IMR-90 (cell line): ENCODE data around the gene ENOX1. TPM values are rescaled to one million over a fixed set of nuclear protein-coding genes. Genes with fewer than 3 reads are reported as not detected.

ENCODE experiments used
- ATAC-seq: fragments of 200-7000 bp; cut with Tn5 transposase; 2 replicates; pipeline ENCODE4 v1.9.1; 2020; ENCODE audit warnings: low read depth, mild to moderate bottlenecking, moderate library complexity
- BruUV-seq: library from RNA; stranded (reverse); fragments of 400-500 nt; replicated peaks from 2 replicates; lab custom pipeline; 2021; lab: Mats Ljungman, UMichigan
- CTCF ChIA-PET: fragments of 300-600 bp; formaldehyde crosslinking; extraction: SDS; loops from one replicate; lab custom pipeline; 2021; ENCODE audit warnings: antibody characterized with exemption; lab: Yijun Ruan, JAX
- POLR2A ChIA-PET: fragments of 300-600 bp; sonication (Branson Sonifier 250); formaldehyde crosslinking; loops from one replicate; lab custom pipeline; 2022; ENCODE audit warnings: antibody characterized with exemption; ENCODE audit not compliant: unreplicated experiment; lab: Charles Lee
- DNase-seq: peaks from one replicate; pipeline ENCODE4 v3.0.0; 2013
- H2AFZ ChIP-seq: replicated peaks from 2 replicates; pipeline ENCODE3; 2013; ENCODE audit warnings: low read length, mild to moderate bottlenecking; ENCODE audit not compliant: poor library complexity
- H2AK5ac ChIP-seq: 2 replicates; pipeline ENCODE4 v1.6.1; 2013; ENCODE audit warnings: low read depth, low read length, inconsistent platforms
- H2AK9ac ChIP-seq: replicated peaks from 2 replicates; pipeline ENCODE3; 2013; ENCODE audit warnings: mild to moderate bottlenecking, low read depth, low read length, moderate library complexity; ENCODE audit not compliant: poor library complexity
- H2BK120ac ChIP-seq: 2 replicates; pipeline ENCODE4 v1.6.1; 2013; ENCODE audit warnings: low read depth, low read length, inconsistent platforms
- H2BK15ac ChIP-seq: 3 replicates; pipeline ENCODE4 v1.6.1; 2013; ENCODE audit warnings: low read depth, low read length, inconsistent platforms
- H2BK20ac ChIP-seq: 2 replicates; pipeline ENCODE4 v1.6.1; 2013; ENCODE audit warnings: low read depth, mild to moderate bottlenecking, inconsistent platforms, low read length, moderate library complexity
- H2BK5ac ChIP-seq: 2 replicates; pipeline ENCODE4 v1.6.1; 2013; ENCODE audit warnings: mild to moderate bottlenecking, low read depth, low read length, inconsistent platforms; ENCODE audit not compliant: poor library complexity, severe bottlenecking
- H3K14ac ChIP-seq: replicated peaks from 2 replicates; pipeline ENCODE4 v1.6.1; 2013; ENCODE audit warnings: low read depth, low read length, inconsistent platforms
- H3K18ac ChIP-seq: 2 replicates; pipeline ENCODE4 v1.6.1; 2013; ENCODE audit warnings: low read depth, low read length, control low read depth
- H3K23ac ChIP-seq: 2 replicates; pipeline ENCODE4 v1.6.1; 2013; ENCODE audit warnings: low read depth, low read length, inconsistent platforms
- H3K27ac ChIP-seq: 2 replicates; pipeline ENCODE4 v1.5.1; 2013; ENCODE audit warnings: mild to moderate bottlenecking, control low read depth, low read length; ENCODE audit not compliant: insufficient read depth
- H3K27me3 ChIP-seq: 2 replicates; pipeline ENCODE4 v1.6.1; 2013; ENCODE audit warnings: low read length; ENCODE audit not compliant: control insufficient read depth, insufficient read depth
- H3K36me3 ChIP-seq: 2 replicates; pipeline ENCODE4 v1.6.1; 2013; ENCODE audit warnings: low read length, mixed read lengths; ENCODE audit not compliant: control insufficient read depth, insufficient read depth
- H3K4ac ChIP-seq: 2 replicates; pipeline ENCODE4 v1.6.1; 2013; ENCODE audit warnings: low read depth, low read length, inconsistent platforms
- H3K4me1 ChIP-seq: 2 replicates; pipeline ENCODE4 v1.6.1; 2013; ENCODE audit warnings: low read length, mixed read lengths; ENCODE audit not compliant: control insufficient read depth, insufficient read depth
- H3K4me2 ChIP-seq: 2 replicates; pipeline ENCODE4 v1.6.1; 2013; ENCODE audit warnings: low read depth, mild to moderate bottlenecking, control low read depth, low read length, moderate library complexity
- H3K4me3 ChIP-seq: 2 replicates; pipeline ENCODE4 v1.5.1; 2013; ENCODE audit warnings: low read depth, mild to moderate bottlenecking, control low read depth, low read length, moderate library complexity; ENCODE audit not compliant: insufficient read depth
- H3K56ac ChIP-seq: 2 replicates; pipeline ENCODE4 v1.6.1; 2013; ENCODE audit warnings: low read length, inconsistent platforms; ENCODE audit not compliant: insufficient read depth; ENCODE audit errors: extremely low read depth
- H3K79me1 ChIP-seq, 2 experiments: 2 replicates each; pipeline ENCODE4 v1.6.1; 2013; ENCODE audit warnings: low read length in 2 of 2, inconsistent platforms in 1 of 2, low read depth in 1 of 2
- H3K9ac ChIP-seq: 2 replicates; pipeline ENCODE4 v1.6.1; 2013; ENCODE audit warnings: low read depth, low read length, control low read depth
- H3K9me1 ChIP-seq: 2 replicates; pipeline ENCODE4 v1.6.1; 2013; ENCODE audit warnings: low read length, inconsistent platforms; ENCODE audit not compliant: insufficient read depth
- H3K9me3 ChIP-seq: 2 replicates; pipeline ENCODE4 v1.6.1; 2013; ENCODE audit warnings: low read length; ENCODE audit not compliant: control insufficient read depth, insufficient read depth
- H4K20me1 ChIP-seq: 2 replicates; pipeline ENCODE4 v1.6.1; 2013; ENCODE audit warnings: low read length, inconsistent platforms; ENCODE audit not compliant: insufficient read depth
- H4K5ac ChIP-seq: 2 replicates; pipeline ENCODE4 v1.6.1; 2013; ENCODE audit warnings: mild to moderate bottlenecking, low read depth, low read length, control low read depth
- H4K8ac ChIP-seq, 2 experiments: 2 replicates each; pipeline ENCODE4 v1.6.1; 2013; ENCODE audit warnings: low read depth in 2 of 2, low read length in 2 of 2, control low read depth in 1 of 2, inconsistent platforms in 1 of 2
- H4K91ac ChIP-seq: 2 replicates; pipeline ENCODE4 v1.6.1; 2013; ENCODE audit warnings: low read depth, low read length, inconsistent platforms; ENCODE audit not compliant: insufficient read depth
- CEBPB ChIP-seq: IDR thresholded peaks from 2 replicates; pipeline ENCODE4 v1.6.1; 2012; ENCODE audit warnings: low read depth, low read length, improper control_type of control experiment
- CHD1 ChIP-seq: IDR thresholded peaks from 2 replicates; pipeline ENCODE4 v1.6.1; 2012; ENCODE audit warnings: low read depth, low read length, improper control_type of control experiment
- MAFK ChIP-seq: IDR thresholded peaks from 2 replicates; pipeline ENCODE4 v1.6.1; 2012; ENCODE audit warnings: low read depth, low read length, improper control_type of control experiment
- MAZ ChIP-seq: IDR thresholded peaks from 2 replicates; pipeline ENCODE4 v1.6.1; 2012; ENCODE audit warnings: low read depth, mild to moderate bottlenecking, low read length, improper control_type of control experiment, moderate library complexity, borderline replicate concordance
- NFE2L2 ChIP-seq: fragments of 150-350 bp; IDR thresholded peaks from 2 replicates; pipeline ENCODE4 v1.6.1; 2016; ENCODE audit warnings: low read depth, mild to moderate bottlenecking, low read length
- RAD21 ChIP-seq: IDR thresholded peaks from 2 replicates; pipeline ENCODE4 v1.6.1; 2012; ENCODE audit warnings: low read length, improper control_type of control experiment
- RCOR1 ChIP-seq: IDR thresholded peaks from 2 replicates; pipeline ENCODE4 v1.6.1; 2012; ENCODE audit warnings: mild to moderate bottlenecking, low read length, improper control_type of control experiment; ENCODE audit not compliant: insufficient replicate concordance
- WGBS, 2 experiments: methylation state at CpG; one replicate each; pipeline versions ENCODE4 v1.1.5 to v1.1.7; 2013; ENCODE audit warnings: missing lambda C conversion rate in 2 of 2; ENCODE audit not compliant: insufficient read length in 1 of 2; ENCODE audit errors: extremely low coverage in 2 of 2; 5-methylcytosine and 5-hydroxymethylcytosine counted together
- dilution Hi-C: fragments of 300-500 bp; cut with HindIII; formaldehyde crosslinking; loops from one replicate; pipeline ENCODE4 v1.14.3; 2018; ENCODE audit warnings: low sequenced_read_pairs; ENCODE audit not compliant: unreplicated experiment
- in situ Hi-C: fragments of 300-500 bp; cut with MboI; formaldehyde crosslinking; loops from 3 replicates; pipeline ENCODE4 v1.14.3; 2019; ENCODE audit warnings: low sequenced_read_pairs, inconsistent platforms, mixed read lengths
- intact Hi-C: fragments of 100-400 bp; cut with micrococcal nuclease; formaldehyde crosslinking; loops from 2 replicates; pipeline ENCODE4 v1.10.0; 2022
- polyA plus RNA-seq, 3 experiments: library from polyadenylated mRNA; depleted of rRNA; stranded (reverse); fragments of >200 nt; gene quantifications; 2 replicates each; pipeline ENCODE4 v1.2.3, GENCODE V29; 2012; ENCODE audit warnings: low replicate concordance in 1 of 3
- total RNA-seq: library from RNA; depleted of rRNA; stranded (reverse); fragments of >200 nt; gene quantifications from 2 replicates; pipeline ENCODE4 v1.2.3, GENCODE V29; 2012
- TF ChIP-seq, protein P1 (sequence below): conservative IDR thresholded peaks from 2 replicates; pipeline ENCODE4 v1.5.1; 2012; ENCODE audit warnings: mild to moderate bottlenecking, low read depth, low read length, improper control_type of control experiment
- TF ChIP-seq, protein P2 (sequence below): fragments of 150-350 bp; IDR thresholded peaks from 2 replicates; pipeline ENCODE4 v1.6.1; 2016; ENCODE audit warnings: low read depth, mild to moderate bottlenecking, low read length, moderate library complexity, borderline replicate concordance
- TF ChIP-seq, protein P3 (sequence below): fragments of 150-350 bp; IDR thresholded peaks from 2 replicates; pipeline ENCODE4 v1.6.1; 2017; ENCODE audit warnings: mild to moderate bottlenecking, antibody characterized with exemption, low read length, low read depth

Gene ENOX1
- total and polyA plus RNA-seq, 2 of the 4 experiments (the other 2 are of a cell fraction) = 0.99 to 1.3 TPM

DNA sequence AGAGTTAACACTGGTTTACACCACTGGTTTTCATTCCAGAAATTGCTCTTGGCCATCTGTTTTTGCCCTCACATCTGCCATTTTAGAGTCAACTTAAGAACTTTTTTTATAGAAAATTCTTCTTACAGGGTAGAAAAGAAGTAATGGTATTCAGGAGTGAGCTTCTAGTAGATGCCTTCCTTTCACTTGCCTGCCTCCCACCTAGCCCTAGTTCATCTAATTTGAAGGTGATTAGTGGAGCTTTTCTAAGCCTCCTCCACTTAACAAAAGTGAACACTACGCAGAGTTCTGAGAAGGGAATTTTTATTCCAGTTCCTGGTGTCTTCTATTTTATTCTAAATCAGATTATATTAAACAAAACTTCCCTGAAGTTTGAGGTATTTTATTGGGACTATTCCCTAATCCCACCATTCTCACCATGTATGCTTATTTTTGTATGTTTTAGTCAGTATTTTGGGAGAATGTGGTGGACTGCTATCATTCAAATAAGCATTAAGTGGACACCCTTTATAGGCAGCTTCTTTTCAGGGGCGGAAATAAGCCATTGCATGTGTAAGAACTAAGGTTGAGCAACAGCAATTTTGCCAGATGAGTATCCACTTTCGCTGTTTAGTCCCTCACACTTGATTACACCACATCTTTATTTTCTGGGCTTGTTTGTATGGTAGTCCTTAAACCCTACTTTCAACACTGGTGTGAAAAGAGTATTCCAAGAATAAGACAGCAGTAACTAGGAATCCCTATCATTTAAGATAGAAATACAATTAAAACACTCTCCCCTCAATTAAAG lies 156.9 kb downstream of the ENOX1 start:
- no peaks in the 10 kb centered on the region for H4K20me1 ChIP-seq
- H2AFZ ChIP-seq = no peak overlapping the region
- H3K56ac ChIP-seq = no peak overlapping the region
- no peak overlapping the region for H2AK9ac ChIP-seq
- no peak overlapping the region for H2BK20ac ChIP-seq
- H2BK15ac ChIP-seq = no peak overlapping the region
- no peak overlapping the region for H4K91ac ChIP-seq
- no peak overlapping the region for H3K18ac ChIP-seq
- in situ Hi-C loops (no loop called here), intact Hi-C loops (no loop called here), dilution Hi-C loops (no loop called here)
- ChIA-PET CTCF (no interaction called here), POLR2A (no interaction called here)
- H3K9me3 ChIP-seq = no peaks in the 10 kb centered on the region
- DNase-seq = peak; percentile 8
- no peak overlapping the region for H3K27ac ChIP-seq
- BruUV-seq = no TSS peak
- no peak overlapping the region for H3K4ac ChIP-seq
- H3K9ac ChIP-seq = no peak overlapping the region
- H3K4me1 ChIP-seq = no peaks in the 10 kb centered on the region
- no CpG with 5 or more reads among the region's 3 CpGs for WGBS, 2 experiments
- H3K23ac ChIP-seq = no peak overlapping the region
- no peak overlapping the region for H3K14ac ChIP-seq
- no peak overlapping the region for H2BK5ac ChIP-seq
- no peak overlapping the region for H4K8ac ChIP-seq
- H3K79me1 ChIP-seq = no peaks in the 10 kb centered on the region
- ATAC-seq = no peak
- no peak overlapping the region for H4K5ac ChIP-seq
- TF ChIP-seq RCOR1 = no peak
- no peak for TF ChIP-seq NFE2L2
- TF ChIP-seq MAZ = no peak
- no peak for TF ChIP-seq CEBPB
- no peak for TF ChIP-seq CHD1
- TF ChIP-seq, protein P1, sequence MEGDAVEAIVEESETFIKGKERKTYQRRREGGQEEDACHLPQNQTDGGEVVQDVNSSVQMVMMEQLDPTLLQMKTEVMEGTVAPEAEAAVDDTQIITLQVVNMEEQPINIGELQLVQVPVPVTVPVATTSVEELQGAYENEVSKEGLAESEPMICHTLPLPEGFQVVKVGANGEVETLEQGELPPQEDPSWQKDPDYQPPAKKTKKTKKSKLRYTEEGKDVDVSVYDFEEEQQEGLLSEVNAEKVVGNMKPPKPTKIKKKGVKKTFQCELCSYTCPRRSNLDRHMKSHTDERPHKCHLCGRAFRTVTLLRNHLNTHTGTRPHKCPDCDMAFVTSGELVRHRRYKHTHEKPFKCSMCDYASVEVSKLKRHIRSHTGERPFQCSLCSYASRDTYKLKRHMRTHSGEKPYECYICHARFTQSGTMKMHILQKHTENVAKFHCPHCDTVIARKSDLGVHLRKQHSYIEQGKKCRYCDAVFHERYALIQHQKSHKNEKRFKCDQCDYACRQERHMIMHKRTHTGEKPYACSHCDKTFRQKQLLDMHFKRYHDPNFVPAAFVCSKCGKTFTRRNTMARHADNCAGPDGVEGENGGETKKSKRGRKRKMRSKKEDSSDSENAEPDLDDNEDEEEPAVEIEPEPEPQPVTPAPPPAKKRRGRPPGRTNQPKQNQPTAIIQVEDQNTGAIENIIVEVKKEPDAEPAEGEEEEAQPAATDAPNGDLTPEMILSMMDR = no peak
- TF ChIP-seq, protein P2, sequence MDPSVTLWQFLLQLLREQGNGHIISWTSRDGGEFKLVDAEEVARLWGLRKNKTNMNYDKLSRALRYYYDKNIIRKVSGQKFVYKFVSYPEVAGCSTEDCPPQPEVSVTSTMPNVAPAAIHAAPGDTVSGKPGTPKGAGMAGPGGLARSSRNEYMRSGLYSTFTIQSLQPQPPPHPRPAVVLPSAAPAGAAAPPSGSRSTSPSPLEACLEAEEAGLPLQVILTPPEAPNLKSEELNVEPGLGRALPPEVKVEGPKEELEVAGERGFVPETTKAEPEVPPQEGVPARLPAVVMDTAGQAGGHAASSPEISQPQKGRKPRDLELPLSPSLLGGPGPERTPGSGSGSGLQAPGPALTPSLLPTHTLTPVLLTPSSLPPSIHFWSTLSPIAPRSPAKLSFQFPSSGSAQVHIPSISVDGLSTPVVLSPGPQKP = no peak
- no peak for TF ChIP-seq MAFK
- TF ChIP-seq, protein P3, sequence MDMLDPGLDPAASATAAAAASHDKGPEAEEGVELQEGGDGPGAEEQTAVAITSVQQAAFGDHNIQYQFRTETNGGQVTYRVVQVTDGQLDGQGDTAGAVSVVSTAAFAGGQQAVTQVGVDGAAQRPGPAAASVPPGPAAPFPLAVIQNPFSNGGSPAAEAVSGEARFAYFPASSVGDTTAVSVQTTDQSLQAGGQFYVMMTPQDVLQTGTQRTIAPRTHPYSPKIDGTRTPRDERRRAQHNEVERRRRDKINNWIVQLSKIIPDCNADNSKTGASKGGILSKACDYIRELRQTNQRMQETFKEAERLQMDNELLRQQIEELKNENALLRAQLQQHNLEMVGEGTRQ = no peak
- no peak for TF ChIP-seq RAD21
- H3K4me2 ChIP-seq = no peak overlapping the region
- H3K4me3 ChIP-seq = no peak overlapping the region
- H2AK5ac ChIP-seq = no peak overlapping the region
- no peak overlapping the region for H2BK120ac ChIP-seq
- H3K36me3 ChIP-seq = no peaks in the 10 kb centered on the region
- no peaks in the 10 kb centered on the region for H3K9me1 ChIP-seq
- no peaks in the 10 kb centered on the region for H3K27me3 ChIP-seq
